Nephron progenitor cell (in vitro differentiated cells): Measurements from ENCODE around the gene YTHDF1.

Experiments used
- DNase-seq: peaks from one replicate; pipeline ENCODE4 v3.0.0; 2021
- H3K27ac Mint-ChIP-seq: 2 replicates; pipeline ENCODE4 v1.8.0; 2021; ENCODE audit warnings: mild to moderate bottlenecking, moderate library complexity, mixed read lengths
- H3K27me3 Mint-ChIP-seq: 2 replicates; pipeline ENCODE4 v1.8.0; 2021; ENCODE audit warnings: mild to moderate bottlenecking, low read depth, mixed read lengths; ENCODE audit not compliant: poor library complexity
- H3K36me3 Mint-ChIP-seq: 2 replicates; pipeline ENCODE4 v1.8.0; 2021; ENCODE audit warnings: low read depth, mixed read lengths
- H3K4me1 Mint-ChIP-seq: 2 replicates; pipeline ENCODE4 v1.8.0; 2021; ENCODE audit warnings: mixed read lengths
- H3K4me3 Mint-ChIP-seq: 2 replicates; pipeline ENCODE4 v1.8.0; 2021; ENCODE audit warnings: mild to moderate bottlenecking, moderate library complexity, mixed read lengths
- H3K9me3 Mint-ChIP-seq: 2 replicates; pipeline ENCODE4 v1.8.0; 2021; ENCODE audit warnings: mild to moderate bottlenecking, moderate library complexity, mixed read lengths
- TF ChIP-seq, protein P1 (sequence below): fragments of 200-600 bp; sonication (generic); IDR thresholded peaks from 2 replicates; pipeline ENCODE4 v1.5.0; 2021; ENCODE audit warnings: antibody characterized with exemption

YTHDF1 gene

DNA sequence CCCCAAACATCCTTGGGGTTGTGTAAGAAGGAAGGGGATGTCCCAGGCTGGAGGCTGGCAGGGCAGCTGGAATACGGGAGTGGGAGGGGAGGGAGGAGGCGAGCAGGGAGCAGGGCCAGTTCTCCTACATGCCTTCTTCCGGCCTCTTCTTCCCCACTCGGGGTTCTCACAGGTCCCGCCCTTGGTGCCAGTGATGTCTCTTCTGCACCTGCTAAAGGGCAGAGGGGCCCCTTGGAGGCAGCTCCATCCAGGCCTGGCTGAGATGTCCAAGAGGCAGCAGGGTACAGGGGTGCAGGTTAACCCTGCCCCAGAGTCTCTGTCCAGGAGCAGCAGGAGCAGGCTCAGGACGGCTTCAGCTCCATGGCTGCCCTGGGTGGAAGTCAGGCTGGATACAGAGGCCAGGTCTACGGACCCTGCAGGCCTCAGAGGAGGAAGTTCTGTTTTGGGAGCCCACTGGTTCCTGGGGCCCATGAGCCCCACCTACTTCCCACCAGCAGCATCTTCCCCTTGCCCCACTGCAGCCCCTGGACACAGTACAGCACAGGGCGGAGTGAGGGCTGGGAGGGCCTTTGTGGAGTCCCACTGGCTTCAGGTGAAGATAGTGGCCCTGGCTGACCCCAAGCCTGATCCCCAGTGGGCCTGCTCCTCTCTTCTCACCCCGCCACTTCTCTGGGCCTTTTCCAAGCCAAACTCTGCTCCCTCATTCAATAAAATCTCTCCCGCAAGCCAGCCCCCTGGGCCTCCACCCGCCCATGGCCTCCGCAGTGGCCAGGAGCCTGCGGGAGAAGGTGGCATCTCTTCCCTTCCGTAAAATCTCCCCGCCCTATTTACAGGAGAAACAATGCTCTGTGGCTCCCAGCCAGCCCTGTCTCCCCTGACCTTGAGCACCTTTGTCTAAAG, 60.4 kb downstream of the YTHDF1 start:
- no peak overlapping the region for H3K27ac Mint-ChIP-seq
- peaks cover 39% of the 10 kb centered on the region for H3K27me3 Mint-ChIP-seq
- H3K36me3 Mint-ChIP-seq: no peaks in the 10 kb centered on the region
- H3K9me3 Mint-ChIP-seq: no peaks in the 10 kb centered on the region
- DNase-seq: no peak
- TF ChIP-seq, protein P1, sequence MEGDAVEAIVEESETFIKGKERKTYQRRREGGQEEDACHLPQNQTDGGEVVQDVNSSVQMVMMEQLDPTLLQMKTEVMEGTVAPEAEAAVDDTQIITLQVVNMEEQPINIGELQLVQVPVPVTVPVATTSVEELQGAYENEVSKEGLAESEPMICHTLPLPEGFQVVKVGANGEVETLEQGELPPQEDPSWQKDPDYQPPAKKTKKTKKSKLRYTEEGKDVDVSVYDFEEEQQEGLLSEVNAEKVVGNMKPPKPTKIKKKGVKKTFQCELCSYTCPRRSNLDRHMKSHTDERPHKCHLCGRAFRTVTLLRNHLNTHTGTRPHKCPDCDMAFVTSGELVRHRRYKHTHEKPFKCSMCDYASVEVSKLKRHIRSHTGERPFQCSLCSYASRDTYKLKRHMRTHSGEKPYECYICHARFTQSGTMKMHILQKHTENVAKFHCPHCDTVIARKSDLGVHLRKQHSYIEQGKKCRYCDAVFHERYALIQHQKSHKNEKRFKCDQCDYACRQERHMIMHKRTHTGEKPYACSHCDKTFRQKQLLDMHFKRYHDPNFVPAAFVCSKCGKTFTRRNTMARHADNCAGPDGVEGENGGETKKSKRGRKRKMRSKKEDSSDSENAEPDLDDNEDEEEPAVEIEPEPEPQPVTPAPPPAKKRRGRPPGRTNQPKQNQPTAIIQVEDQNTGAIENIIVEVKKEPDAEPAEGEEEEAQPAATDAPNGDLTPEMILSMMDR: no peak
- no peaks in the 10 kb centered on the region for H3K4me1 Mint-ChIP-seq
- no peak overlapping the region for H3K4me3 Mint-ChIP-seq

DNA sequence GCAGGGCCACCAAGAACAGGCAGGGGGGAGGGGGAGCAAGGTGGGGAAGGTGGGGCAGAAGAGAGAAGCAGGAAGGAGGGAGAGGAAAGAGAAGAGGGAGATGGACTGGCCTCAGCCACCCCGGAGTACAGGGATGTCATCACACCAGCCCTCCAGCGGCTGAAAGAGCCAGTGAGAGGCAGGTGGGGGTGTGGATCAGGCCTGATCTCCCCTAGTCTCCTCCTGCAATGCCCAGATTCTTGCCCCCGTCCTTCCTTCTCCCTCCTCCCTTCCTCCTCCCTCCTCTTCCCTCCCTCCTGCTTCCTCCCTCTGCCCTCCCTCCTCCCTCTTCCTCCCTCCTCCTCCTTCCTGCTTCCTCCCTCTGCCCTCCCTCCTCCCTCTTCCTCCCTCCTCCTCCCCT, 61.5 kb downstream of the YTHDF1 start:
- peaks cover 3% of the 10 kb centered on the region for H3K4me1 Mint-ChIP-seq
- peaks cover 2% of the 10 kb centered on the region for H3K9me3 Mint-ChIP-seq
- H3K27me3 Mint-ChIP-seq: peaks cover 42% of the 10 kb centered on the region
- no peak overlapping the region for H3K27ac Mint-ChIP-seq
- H3K4me3 Mint-ChIP-seq: no peak overlapping the region
- no peak for DNase-seq
- TF ChIP-seq, protein P1: no peak
- H3K36me3 Mint-ChIP-seq: no peaks in the 10 kb centered on the region

DNA sequence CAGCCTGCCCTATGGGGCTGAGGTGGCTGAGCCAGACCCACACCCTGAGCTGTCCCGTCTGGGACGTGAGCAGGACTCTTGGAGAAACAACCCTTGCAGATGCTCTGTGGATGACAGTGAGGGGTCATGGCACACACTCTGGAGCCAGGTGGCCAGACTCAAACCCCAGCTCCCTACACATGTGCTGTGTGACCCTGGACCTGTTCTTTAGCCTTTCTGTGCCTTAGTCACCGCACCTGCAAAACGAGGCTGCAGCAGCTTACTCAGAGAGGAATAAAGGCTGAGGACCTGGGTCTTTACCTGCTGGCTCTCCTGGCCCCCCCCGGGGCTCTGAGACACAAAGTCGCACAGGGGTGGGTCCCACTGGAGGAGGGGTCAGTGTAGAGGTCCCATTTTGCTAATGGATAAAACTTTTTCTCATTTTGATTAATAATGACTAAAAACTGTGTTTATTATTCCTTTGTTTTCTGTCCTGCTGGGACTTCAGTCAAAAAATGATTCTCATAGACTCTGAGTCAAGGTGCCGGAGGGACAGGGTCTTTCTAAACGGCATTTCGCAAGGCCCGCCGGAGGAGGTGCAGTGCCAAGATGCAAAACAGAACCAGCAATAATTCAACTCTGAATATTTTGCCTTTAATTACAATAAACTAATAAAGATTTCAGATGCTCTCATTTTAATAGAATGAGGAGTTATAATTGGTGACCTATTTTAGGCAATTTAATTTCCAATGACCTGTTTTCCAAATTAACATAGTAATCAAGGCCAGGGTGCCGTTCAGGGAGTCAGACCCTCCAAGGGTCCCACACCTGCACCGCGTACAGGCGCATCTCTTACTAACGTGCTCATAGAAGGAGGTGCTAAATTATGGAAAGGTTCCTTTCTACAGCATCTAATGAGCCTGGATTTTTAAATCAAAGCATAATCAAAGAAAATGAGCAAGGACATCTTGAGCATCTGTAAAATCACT, 62.4 kb downstream of the YTHDF1 start:
- no peak overlapping the region for H3K27ac Mint-ChIP-seq
- peaks cover 4% of the 10 kb centered on the region for H3K4me1 Mint-ChIP-seq
- H3K9me3 Mint-ChIP-seq: peaks cover 8% of the 10 kb centered on the region
- no peak for DNase-seq
- H3K4me3 Mint-ChIP-seq: no peak overlapping the region
- no peaks in the 10 kb centered on the region for H3K36me3 Mint-ChIP-seq
- peaks cover 43% of the 10 kb centered on the region for H3K27me3 Mint-ChIP-seq
- TF ChIP-seq, protein P1: no peak

DNA sequence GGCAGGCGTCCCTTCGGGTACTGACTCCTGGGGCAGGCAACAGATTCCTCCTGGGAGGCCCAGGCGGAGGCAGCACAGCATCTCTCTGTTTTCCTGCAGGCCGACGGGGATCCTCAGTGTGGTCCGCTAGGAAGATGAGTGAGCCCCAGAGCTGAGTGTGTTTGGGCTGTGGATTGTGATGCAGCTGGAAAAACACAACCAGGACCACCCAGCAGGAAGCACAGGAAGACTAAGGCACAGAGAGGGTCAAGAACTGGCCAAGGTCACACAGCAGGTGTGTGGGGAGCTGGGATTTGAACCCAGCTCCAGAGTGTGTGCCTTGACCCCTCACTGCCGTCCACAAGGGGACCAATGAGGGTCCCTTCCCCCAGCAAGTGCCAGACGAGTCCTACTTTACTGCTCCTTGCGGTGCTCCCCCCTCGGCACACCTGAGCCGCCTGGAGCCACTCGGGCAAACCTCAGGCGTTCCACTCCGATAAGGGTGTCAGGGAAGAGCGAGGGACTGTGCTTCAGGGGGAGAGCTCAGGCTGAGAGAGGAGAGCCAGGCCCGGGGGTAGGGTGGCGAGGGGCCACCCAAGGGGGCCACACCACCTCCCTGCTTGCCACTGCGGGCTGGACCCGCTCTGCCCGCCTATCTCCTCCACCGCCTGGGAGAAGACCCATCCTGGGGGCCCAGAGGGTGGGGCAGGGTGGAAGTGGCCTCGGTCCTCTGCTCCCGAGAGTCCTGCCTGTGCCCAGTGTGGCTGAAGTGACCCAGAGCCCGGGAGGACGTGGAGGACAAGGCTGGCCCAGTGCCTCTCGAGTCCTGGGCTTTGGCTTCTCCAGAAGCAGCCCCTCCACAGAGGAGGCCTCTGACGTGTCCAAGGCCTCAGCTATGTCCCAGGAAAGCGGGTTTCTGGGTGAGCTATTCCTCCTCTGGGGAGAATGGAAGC, 63.3 kb downstream of the YTHDF1 start:
- peaks cover 7% of the 10 kb centered on the region for H3K36me3 Mint-ChIP-seq
- no peak overlapping the region for H3K4me3 Mint-ChIP-seq
- H3K27ac Mint-ChIP-seq: no peak overlapping the region
- H3K9me3 Mint-ChIP-seq: peaks cover 18% of the 10 kb centered on the region
- peaks cover 4% of the 10 kb centered on the region for H3K4me1 Mint-ChIP-seq
- DNase-seq: no peak
- TF ChIP-seq, protein P1: no peak
- H3K27me3 Mint-ChIP-seq: peaks cover 52% of the 10 kb centered on the region

DNA sequence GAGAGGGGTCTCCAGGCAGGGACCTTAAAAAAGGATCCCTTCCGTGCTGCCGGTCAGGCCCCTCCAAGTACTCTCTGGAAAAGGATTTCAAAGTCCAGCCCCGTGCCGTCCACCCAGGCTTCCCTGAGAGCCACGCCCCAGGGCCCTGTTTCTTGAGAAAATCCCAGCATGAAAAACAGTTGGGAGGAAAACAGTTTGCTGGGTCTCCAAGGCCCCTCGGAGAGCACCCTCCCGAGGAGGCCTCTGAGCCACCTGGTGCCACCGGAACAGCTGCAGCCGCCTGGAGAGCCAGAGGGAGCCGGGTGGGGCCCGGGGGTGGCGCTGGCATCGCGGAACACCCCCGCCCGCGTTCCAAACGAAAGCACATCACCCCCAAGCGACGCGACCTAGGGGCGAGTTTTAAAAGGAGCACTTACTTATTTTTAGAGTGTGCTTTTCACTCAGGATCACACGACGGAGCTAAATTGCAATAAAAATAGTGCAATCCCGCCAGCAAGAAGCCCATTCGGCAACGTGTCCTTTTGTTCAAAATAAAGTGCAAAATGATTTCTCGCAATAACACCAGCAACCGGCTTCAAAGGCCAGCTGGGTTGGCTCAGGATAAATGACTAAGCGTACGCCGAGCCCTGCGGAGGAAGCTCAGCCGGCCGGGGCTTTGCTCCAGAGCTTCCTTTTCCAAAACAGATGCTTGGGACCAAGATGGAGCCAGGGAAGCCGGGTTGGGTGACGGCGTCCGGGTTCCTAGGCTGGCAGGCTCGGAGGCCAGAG, 64.2 kb downstream of the YTHDF1 start:
- no peak for DNase-seq
- Mint-ChIP-seq H3K4me3 (no peak overlapping the region), H3K4me1 (peaks cover 4% of the 10 kb centered on the region), H3K36me3 (peaks cover 7% of the 10 kb centered on the region), H3K27me3 (peaks cover 60% of the 10 kb centered on the region), H3K27ac (no peak overlapping the region), H3K9me3 (peaks cover 26% of the 10 kb centered on the region)
- TF ChIP-seq, protein P1: no peak
